GM18909 (cell line): ENCODE data around the gene TMEM42.

Source experiments
- ATAC-seq: cut with Tn5 transposase; IDR thresholded peaks from one replicate; pipeline ENCODE4 v1.9.1; 2021; ENCODE audit warnings: mild to moderate bottlenecking; ENCODE audit not compliant: unreplicated experiment, poor library complexity

The TMEM42 gene

GRCh38 chr3:44870375-44871061 is 8.8 kb downstream of the TMEM42 start:
- ATAC-seq: no peak

- no peak for ATAC-seq
Observed at GRCh38 chr3:44874308-44874707, 12.6 kb downstream of the TMEM42 start, which contains the start of gene TGM4. Gene TGM4 (plus strand): TSS chr3:44874608. CDS start chr3:44874679, 71 bp downstream.

- ATAC-seq: no peak
Observed at GRCh38 chr3:44875596-44875995, 13.9 kb downstream of the TMEM42 start.

GRCh38 chr3:44877333-44877732 is 15.6 kb downstream of the TMEM42 start:
- ATAC-seq: no peak

GRCh38 chr3:44880284-44880683 is 18.6 kb downstream of the TMEM42 start:
- ATAC-seq: no peak

GRCh38 chr3:44883213-44883955 is 21.7 kb downstream of the TMEM42 start:
- ATAC-seq: no peak

- no peak for ATAC-seq
Observed at GRCh38 chr3:44883999-44884431, 22.3 kb downstream of the TMEM42 start.

GRCh38 chr3:44885618-44886017 is 23.9 kb downstream of the TMEM42 start:
- no peak for ATAC-seq

GRCh38 chr3:44886561-44886960 is 24.8 kb downstream of the TMEM42 start:
- ATAC-seq: no peak

GRCh38 chr3:44887101-44887500 is 25.4 kb downstream of the TMEM42 start:
- ATAC-seq: no peak

- ATAC-seq: no peak
Observed at GRCh38 chr3:44890258-44890657, 28.5 kb downstream of the TMEM42 start.

GRCh38 chr3:44890852-44891251 is 29.1 kb downstream of the TMEM42 start:
- no peak for ATAC-seq

GRCh38 chr3:44892689-44893088 is 31.0 kb downstream of the TMEM42 start:
- ATAC-seq: no peak

GRCh38 chr3:44893097-44893496 is 31.4 kb downstream of the TMEM42 start:
- no peak for ATAC-seq

GRCh38 chr3:44894485-44894884 is 32.8 kb downstream of the TMEM42 start:
- no peak for ATAC-seq

- ATAC-seq: no peak
Observed at GRCh38 chr3:44896440-44896839, 34.7 kb downstream of the TMEM42 start.

GRCh38 chr3:44899683-44900367 is 38.1 kb downstream of the TMEM42 start:
- no peak for ATAC-seq

GRCh38 chr3:44902628-44903027 is 40.9 kb downstream of the TMEM42 start:
- ATAC-seq: no peak

GRCh38 chr3:44903314-44903713 is 41.6 kb downstream of the TMEM42 start:
- no peak for ATAC-seq

GRCh38 chr3:44903751-44904150 is 42.0 kb downstream of the TMEM42 start:
- no peak for ATAC-seq
